HepG2 (cell line): ENCODE results near the gene SPIB. TPM values are rescaled to one million over a fixed set of nuclear protein-coding genes. Genes with fewer than 3 reads are reported as not detected.
A peak's percentile ranks its signal among the peaks of the same experiment; 100 is the strongest.

Experiments used
- FOXA1 ChIP-seq, 2 experiments: fragments of 450-650 bp in 1 of 2; sonication (generic) in 1 of 2; formaldehyde crosslinking in 1 of 2; IDR thresholded peaks; 2 replicates each; pipeline versions ENCODE4 v1.4.0 to v1.6.1; 2016 to 2020; ENCODE audit warnings: missing genetic modification reagents in 1 of 2
- MIXL1 ChIP-seq: IDR thresholded peaks from 2 replicates; pipeline ENCODE4 v1.6.1; 2016
- SMARCE1 ChIP-seq: fragments of 450-650 bp; IDR thresholded peaks from 2 replicates; pipeline ENCODE4 v1.6.1; 2017; ENCODE audit warnings: borderline replicate concordance
- SRF ChIP-seq: IDR thresholded peaks from 2 replicates; pipeline ENCODE4 v1.6.1; 2011; ENCODE audit warnings: mild to moderate bottlenecking, low read depth, low read length, moderate library complexity
- TARDBP ChIP-seq: sonication (generic); formaldehyde crosslinking; IDR thresholded peaks from 2 replicates; pipeline ENCODE4 v1.8.0; 2022; ENCODE audit warnings: mild to moderate bottlenecking, missing genetic modification reagents
- TGIF2 ChIP-seq: IDR thresholded peaks from 2 replicates; pipeline ENCODE4 v1.6.1; 2016; ENCODE audit warnings: control low read depth, missing compliant biosample characterization
- ZNF274 ChIP-seq: sonication (generic); formaldehyde crosslinking; IDR thresholded peaks from 2 replicates; pipeline ENCODE4 v1.5.1; 2020; ENCODE audit warnings: mild to moderate bottlenecking, missing genetic modification reagents
- ZNF343 ChIP-seq: sonication (generic); formaldehyde crosslinking; IDR thresholded peaks from 2 replicates; pipeline ENCODE4 v1.4.0; 2020; ENCODE audit warnings: mild to moderate bottlenecking, missing genetic modification reagents
- ZNF503 ChIP-seq: sonication (generic); formaldehyde crosslinking; IDR thresholded peaks from 2 replicates; pipeline ENCODE4 v1.4.0; 2020; ENCODE audit warnings: missing genetic modification reagents
- ZNF556 ChIP-seq: sonication (generic); formaldehyde crosslinking; IDR thresholded peaks from 2 replicates; pipeline ENCODE4 v1.4.0; 2020; ENCODE audit warnings: mild to moderate bottlenecking, missing genetic modification reagents, borderline replicate concordance
- ZNF563 ChIP-seq: sonication (generic); formaldehyde crosslinking; IDR thresholded peaks from 2 replicates; pipeline ENCODE4 v1.8.0; 2022; ENCODE audit warnings: mild to moderate bottlenecking, moderate library complexity, missing genetic modification reagents
- ZNF747 ChIP-seq: sonication (generic); formaldehyde crosslinking; IDR thresholded peaks from 2 replicates; pipeline ENCODE4 v1.8.1; 2023; ENCODE audit warnings: missing genetic modification reagents, mild to moderate bottlenecking, borderline replicate concordance
- polyA plus RNA-seq, 8 experiments: library from polyadenylated mRNA; depleted of rRNA in 3 of 8; stranded (reverse) in 7 of 8; unstranded in 1 of 8; fragments of >200 nt; fragmentation: Illumina TruSeq in 4 of 8; extraction: Trizol in 4 of 8; gene quantifications; 2 replicates each; pipeline versions ENCODE4 v1.2.1 to v1.2.3, GENCODE V29; 2011 to 2016; ENCODE audit warnings: low read depth in 4 of 8, missing spikeins in 1 of 8, mixed read lengths in 1 of 8; ENCODE audit not compliant: insufficient read depth in 1 of 8
- total RNA-seq, 5 experiments: library from RNA; depleted of rRNA; stranded (reverse); fragments of >200 nt; fragmentation: Illumina TruSeq; extraction: Trizol; gene quantifications; 2 replicates each; pipeline ENCODE4 v1.2.3, GENCODE V29; 2016; ENCODE audit warnings: low read depth in 1 of 5
- TF ChIP-seq, protein P1 (sequence below): sonication (generic); formaldehyde crosslinking; IDR thresholded peaks from 2 replicates; pipeline ENCODE4 v1.5.0; 2020; ENCODE audit warnings: mild to moderate bottlenecking, missing genetic modification reagents, borderline replicate concordance
- TF ChIP-seq, protein P2 (sequence below): IDR thresholded peaks from 2 replicates; pipeline ENCODE4 v1.6.1; 2018; ENCODE audit warnings: missing genetic modification reagents
- TF ChIP-seq, protein P3 (sequence below): sonication (generic); formaldehyde crosslinking; IDR thresholded peaks from 2 replicates; pipeline ENCODE4 v1.4.0; 2020; ENCODE audit warnings: missing genetic modification reagents

Gene SPIB
- total and polyA plus RNA-seq, 2 of the 13 experiments (the other 11 are each of a cell fraction or from before 2014, with no cell fraction given): 0.04 TPM; not detected in 1

DNA sequence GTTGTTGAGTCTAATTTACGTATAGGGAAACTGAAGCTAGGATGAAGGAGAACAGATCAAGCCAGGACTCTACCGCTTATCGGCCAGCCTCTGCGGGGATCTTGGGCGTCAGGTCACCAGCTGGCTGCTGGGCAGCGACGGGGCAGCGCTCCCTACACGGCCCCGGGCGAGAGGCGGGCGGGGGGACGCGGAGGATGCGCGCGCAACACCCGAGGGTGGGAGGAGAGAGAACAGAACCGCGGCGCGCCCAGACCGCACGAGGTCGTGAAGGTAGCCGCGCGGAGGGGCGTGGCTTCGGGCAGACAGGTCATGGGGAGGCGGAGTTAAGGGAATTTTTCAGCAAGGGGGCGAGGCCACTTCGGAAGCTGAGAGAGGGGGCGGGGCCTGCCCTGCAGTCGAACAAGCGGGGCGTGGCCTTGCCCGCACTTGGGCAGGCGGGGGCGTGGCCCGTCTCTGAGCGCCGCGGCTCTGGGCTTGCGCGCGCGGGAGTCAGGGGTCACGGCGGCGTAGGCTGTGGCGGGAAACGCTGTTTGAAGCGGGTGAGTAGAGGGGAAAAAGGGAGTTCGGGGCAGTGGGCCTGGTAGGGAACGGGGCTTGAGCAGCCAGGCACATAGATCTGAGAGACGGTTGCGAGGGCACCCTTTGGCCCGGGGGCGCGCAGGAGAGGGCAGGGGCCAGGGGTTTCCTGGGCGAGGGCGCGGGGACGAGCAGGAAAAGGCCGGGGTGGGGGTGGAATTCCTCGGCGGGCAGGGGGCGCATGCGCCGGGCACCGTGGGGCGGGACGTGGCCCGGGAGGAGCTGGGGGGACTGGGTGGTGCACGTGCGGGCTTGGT, 34.7 kb upstream of the SPIB start, which contains the start of gene POLD1 (continued):
- TF ChIP-seq TGIF2 (CRISPR knock-in tag) (peak; percentile 35; the same call in 1 of the 2 replicates), SRF (peak; percentile 88), ZNF563 (CRISPR knock-in tag) (peak; percentile 10; the same call in 1 of the 2 replicates), ZNF274 (CRISPR knock-in tag) (peak; percentile 86), ZNF343 (CRISPR knock-in tag) (0 out of 2 replicates have a peak, but pooled peaks have one; percentile 59), FOXA1 (IDR thresholded peaks at IDR 0.05) (no peak), FOXA1 (CRISPR knock-in tag; IDR thresholded peaks at IDR 0.05) (no peak), ZNF503 (0 out of 2 replicates have a peak, but pooled peaks have one; percentile 36), TARDBP (CRISPR knock-in tag) (peak; percentile 11; the same call in 1 of the 2 replicates), ZNF556 (peak; percentile 57; the same call in 1 of the 2 replicates), ZNF747 (CRISPR knock-in tag) (0 out of 2 replicates have a peak, but pooled peaks have one; percentile 27), SMARCE1 (no peak), MIXL1 (CRISPR knock-in tag) (no peak)
- TF ChIP-seq, protein P1, sequence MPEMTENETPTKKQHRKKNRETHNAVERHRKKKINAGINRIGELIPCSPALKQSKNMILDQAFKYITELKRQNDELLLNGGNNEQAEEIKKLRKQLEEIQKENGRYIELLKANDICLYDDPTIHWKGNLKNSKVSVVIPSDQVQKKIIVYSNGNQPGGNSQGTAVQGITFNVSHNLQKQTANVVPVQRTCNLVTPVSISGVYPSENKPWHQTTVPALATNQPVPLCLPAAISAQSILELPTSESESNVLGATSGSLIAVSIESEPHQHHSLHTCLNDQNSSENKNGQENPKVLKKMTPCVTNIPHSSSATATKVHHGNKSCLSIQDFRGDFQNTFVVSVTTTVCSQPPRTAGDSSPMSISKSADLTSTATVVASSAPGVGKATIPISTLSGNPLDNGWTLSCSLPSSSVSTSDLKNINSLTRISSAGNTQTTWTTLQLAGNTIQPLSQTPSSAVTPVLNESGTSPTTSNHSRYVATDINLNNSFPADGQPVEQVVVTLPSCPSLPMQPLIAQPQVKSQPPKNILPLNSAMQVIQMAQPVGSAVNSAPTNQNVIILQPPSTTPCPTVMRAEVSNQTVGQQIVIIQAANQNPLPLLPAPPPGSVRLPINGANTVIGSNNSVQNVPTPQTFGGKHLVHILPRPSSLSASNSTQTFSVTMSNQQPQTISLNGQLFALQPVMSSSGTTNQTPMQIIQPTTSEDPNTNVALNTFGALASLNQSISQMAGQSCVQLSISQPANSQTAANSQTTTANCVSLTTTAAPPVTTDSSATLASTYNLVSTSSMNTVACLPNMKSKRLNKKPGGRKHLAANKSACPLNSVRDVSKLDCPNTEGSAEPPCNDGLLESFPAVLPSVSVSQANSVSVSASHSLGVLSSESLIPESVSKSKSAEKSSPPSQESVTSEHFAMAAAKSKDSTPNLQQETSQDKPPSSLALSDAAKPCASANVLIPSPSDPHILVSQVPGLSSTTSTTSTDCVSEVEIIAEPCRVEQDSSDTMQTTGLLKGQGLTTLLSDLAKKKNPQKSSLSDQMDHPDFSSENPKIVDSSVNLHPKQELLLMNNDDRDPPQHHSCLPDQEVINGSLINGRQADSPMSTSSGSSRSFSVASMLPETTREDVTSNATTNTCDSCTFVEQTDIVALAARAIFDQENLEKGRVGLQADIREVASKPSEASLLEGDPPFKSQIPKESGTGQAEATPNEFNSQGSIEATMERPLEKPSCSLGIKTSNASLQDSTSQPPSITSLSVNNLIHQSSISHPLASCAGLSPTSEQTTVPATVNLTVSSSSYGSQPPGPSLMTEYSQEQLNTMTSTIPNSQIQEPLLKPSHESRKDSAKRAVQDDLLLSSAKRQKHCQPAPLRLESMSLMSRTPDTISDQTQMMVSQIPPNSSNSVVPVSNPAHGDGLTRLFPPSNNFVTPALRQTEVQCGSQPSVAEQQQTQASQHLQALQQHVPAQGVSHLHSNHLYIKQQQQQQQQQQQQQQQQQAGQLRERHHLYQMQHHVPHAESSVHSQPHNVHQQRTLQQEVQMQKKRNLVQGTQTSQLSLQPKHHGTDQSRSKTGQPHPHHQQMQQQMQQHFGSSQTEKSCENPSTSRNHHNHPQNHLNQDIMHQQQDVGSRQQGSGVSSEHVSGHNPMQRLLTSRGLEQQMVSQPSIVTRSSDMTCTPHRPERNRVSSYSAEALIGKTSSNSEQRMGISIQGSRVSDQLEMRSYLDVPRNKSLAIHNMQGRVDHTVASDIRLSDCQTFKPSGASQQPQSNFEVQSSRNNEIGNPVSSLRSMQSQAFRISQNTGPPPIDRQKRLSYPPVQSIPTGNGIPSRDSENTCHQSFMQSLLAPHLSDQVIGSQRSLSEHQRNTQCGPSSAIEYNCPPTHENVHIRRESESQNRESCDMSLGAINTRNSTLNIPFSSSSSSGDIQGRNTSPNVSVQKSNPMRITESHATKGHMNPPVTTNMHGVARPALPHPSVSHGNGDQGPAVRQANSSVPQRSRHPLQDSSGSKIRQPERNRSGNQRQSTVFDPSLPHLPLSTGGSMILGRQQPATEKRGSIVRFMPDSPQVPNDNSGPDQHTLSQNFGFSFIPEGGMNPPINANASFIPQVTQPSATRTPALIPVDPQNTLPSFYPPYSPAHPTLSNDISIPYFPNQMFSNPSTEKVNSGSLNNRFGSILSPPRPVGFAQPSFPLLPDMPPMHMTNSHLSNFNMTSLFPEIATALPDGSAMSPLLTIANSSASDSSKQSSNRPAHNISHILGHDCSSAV (CRISPR knock-in tag): no peak
- TF ChIP-seq, protein P2, sequence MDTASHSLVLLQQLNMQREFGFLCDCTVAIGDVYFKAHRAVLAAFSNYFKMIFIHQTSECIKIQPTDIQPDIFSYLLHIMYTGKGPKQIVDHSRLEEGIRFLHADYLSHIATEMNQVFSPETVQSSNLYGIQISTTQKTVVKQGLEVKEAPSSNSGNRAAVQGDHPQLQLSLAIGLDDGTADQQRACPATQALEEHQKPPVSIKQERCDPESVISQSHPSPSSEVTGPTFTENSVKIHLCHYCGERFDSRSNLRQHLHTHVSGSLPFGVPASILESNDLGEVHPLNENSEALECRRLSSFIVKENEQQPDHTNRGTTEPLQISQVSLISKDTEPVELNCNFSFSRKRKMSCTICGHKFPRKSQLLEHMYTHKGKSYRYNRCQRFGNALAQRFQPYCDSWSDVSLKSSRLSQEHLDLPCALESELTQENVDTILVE: no peak
- TF ChIP-seq, protein P3, sequence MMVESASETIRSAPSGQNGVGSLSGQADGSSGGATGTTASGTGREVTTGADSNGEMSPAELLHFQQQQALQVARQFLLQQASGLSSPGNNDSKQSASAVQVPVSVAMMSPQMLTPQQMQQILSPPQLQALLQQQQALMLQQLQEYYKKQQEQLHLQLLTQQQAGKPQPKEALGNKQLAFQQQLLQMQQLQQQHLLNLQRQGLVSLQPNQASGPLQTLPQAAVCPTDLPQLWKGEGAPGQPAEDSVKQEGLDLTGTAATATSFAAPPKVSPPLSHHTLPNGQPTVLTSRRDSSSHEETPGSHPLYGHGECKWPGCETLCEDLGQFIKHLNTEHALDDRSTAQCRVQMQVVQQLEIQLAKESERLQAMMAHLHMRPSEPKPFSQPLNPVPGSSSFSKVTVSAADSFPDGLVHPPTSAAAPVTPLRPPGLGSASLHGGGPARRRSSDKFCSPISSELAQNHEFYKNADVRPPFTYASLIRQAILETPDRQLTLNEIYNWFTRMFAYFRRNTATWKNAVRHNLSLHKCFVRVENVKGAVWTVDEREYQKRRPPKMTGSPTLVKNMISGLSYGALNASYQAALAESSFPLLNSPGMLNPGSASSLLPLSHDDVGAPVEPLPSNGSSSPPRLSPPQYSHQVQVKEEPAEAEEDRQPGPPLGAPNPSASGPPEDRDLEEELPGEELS: peak; percentile 34; the same call in 1 of the 2 replicates
